H1 (cell line): ENCODE data around the gene RNF220.

Experiments used
- CHD2 ChIP-seq: IDR thresholded peaks from 2 replicates; pipeline ENCODE4 v1.6.1; 2012; ENCODE audit warnings: low read length, improper control_type of control experiment
- CREB1 ChIP-seq: IDR thresholded peaks from 2 replicates; pipeline ENCODE4 v1.6.1; 2012; ENCODE audit warnings: inconsistent platforms
- EZH2 ChIP-seq: fragments of 200-600 bp; sonication (generic); IDR thresholded peaks from 2 replicates; pipeline ENCODE4 v1.7.1; 2012; ENCODE audit warnings: low read depth, mild to moderate bottlenecking, moderate library complexity, low read length, inconsistent platforms; ENCODE audit not compliant: severe bottlenecking
- GTF2F1 ChIP-seq: IDR thresholded peaks from 2 replicates; pipeline ENCODE4 v1.6.1; 2012; ENCODE audit warnings: low read depth, low read length, improper control_type of control experiment, borderline replicate concordance
- POLR2A ChIP-seq, 2 experiments: IDR thresholded peaks; 1 replicate in 1 of 2; 2 replicates in 1 of 2; pipeline ENCODE4 v1.6.1; 2011; ENCODE audit warnings: low read depth in 2 of 2, low read length in 2 of 2, mild to moderate bottlenecking in 2 of 2; ENCODE audit errors: control extremely low read depth in 1 of 2
- POLR2AphosphoS5 ChIP-seq: IDR thresholded peaks from 2 replicates; pipeline ENCODE4 v1.6.1; 2011; ENCODE audit warnings: low read depth, low read length
- TAF1 ChIP-seq: IDR thresholded peaks from 2 replicates; pipeline ENCODE4 v1.6.1; 2011; ENCODE audit warnings: mild to moderate bottlenecking, low read depth, low read length
- YY1 ChIP-seq: IDR thresholded peaks from 2 replicates; pipeline ENCODE4 v1.6.1; 2011; ENCODE audit warnings: low read depth, mild to moderate bottlenecking, low read length
- TF ChIP-seq, protein P1 (sequence below), 3 experiments: IDR thresholded peaks; 1 replicate in 2 of 3; 2 replicates in 1 of 3; pipeline versions ENCODE4 v1.5.1 to v1.6.1; 2011; ENCODE audit warnings: low read length in 3 of 3, mild to moderate bottlenecking in 3 of 3, inconsistent platforms in 2 of 3, low read depth in 1 of 3, moderate library complexity in 1 of 3; ENCODE audit not compliant: insufficient read depth in 1 of 3; ENCODE audit errors: control extremely low read depth in 1 of 3
- TF ChIP-seq, protein P2 (sequence below): IDR thresholded peaks from 2 replicates; pipeline ENCODE4 v1.6.1; 2011; ENCODE audit warnings: low read length, improper control_type of control experiment
- TF ChIP-seq, protein P3 (sequence below): IDR thresholded peaks from 2 replicates; pipeline ENCODE4 v1.6.1; 2012; ENCODE audit warnings: inconsistent platforms
- TF ChIP-seq, protein P4 (sequence below): IDR thresholded peaks from 2 replicates; pipeline ENCODE4 v1.6.1; 2012; ENCODE audit warnings: low read length, inconsistent platforms
- TF ChIP-seq, protein P5 (sequence below): IDR thresholded peaks from 2 replicates; pipeline ENCODE4 v1.6.1; 2011; ENCODE audit warnings: low read depth, mild to moderate bottlenecking, low read length; ENCODE audit not compliant: insufficient read depth

DNA sequence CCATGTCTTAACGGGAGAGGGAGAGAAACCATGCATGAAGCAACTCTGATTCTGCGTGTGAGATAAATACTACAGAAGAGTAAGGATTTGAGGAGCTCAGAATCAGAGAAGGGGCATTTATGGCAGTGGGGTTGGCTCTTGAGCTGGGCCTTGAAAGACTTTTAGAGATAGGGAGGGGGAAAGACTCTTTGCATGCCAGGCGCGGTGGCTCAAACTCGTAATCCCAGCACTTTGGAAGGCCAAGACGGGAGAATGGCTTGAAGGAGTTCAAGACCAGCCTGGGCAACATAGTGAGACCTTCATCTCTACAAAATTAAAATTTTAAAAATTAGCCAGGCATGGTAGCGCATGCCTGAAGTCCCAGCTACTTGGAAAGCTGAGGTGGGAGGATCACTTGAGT, 270.1 kb downstream of the RNF220 start:
- TF ChIP-seq, protein P1, sequence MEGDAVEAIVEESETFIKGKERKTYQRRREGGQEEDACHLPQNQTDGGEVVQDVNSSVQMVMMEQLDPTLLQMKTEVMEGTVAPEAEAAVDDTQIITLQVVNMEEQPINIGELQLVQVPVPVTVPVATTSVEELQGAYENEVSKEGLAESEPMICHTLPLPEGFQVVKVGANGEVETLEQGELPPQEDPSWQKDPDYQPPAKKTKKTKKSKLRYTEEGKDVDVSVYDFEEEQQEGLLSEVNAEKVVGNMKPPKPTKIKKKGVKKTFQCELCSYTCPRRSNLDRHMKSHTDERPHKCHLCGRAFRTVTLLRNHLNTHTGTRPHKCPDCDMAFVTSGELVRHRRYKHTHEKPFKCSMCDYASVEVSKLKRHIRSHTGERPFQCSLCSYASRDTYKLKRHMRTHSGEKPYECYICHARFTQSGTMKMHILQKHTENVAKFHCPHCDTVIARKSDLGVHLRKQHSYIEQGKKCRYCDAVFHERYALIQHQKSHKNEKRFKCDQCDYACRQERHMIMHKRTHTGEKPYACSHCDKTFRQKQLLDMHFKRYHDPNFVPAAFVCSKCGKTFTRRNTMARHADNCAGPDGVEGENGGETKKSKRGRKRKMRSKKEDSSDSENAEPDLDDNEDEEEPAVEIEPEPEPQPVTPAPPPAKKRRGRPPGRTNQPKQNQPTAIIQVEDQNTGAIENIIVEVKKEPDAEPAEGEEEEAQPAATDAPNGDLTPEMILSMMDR (IDR thresholded peaks at IDR 0.05; ENCODE audit: control extremely low read depth in 1 of 3, insufficient read depth in 1 of 3, low read depth in 1 of 3, low read length in 3 of 3): no peak
- no peak for TF ChIP-seq CHD2
- no peak for TF ChIP-seq EZH2
- TF ChIP-seq YY1: no peak
- TF ChIP-seq, protein P2, sequence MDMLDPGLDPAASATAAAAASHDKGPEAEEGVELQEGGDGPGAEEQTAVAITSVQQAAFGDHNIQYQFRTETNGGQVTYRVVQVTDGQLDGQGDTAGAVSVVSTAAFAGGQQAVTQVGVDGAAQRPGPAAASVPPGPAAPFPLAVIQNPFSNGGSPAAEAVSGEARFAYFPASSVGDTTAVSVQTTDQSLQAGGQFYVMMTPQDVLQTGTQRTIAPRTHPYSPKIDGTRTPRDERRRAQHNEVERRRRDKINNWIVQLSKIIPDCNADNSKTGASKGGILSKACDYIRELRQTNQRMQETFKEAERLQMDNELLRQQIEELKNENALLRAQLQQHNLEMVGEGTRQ: no peak
- no peak for TF ChIP-seq POLR2A (IDR thresholded peaks at IDR 0.05; ENCODE audit: control extremely low read depth in 1 of 2, low read depth in 2 of 2, low read length in 2 of 2)
- TF ChIP-seq, protein P3, sequence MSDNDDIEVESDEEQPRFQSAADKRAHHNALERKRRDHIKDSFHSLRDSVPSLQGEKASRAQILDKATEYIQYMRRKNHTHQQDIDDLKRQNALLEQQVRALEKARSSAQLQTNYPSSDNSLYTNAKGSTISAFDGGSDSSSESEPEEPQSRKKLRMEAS: no peak
- TF ChIP-seq TAF1: no peak
- TF ChIP-seq, protein P4, sequence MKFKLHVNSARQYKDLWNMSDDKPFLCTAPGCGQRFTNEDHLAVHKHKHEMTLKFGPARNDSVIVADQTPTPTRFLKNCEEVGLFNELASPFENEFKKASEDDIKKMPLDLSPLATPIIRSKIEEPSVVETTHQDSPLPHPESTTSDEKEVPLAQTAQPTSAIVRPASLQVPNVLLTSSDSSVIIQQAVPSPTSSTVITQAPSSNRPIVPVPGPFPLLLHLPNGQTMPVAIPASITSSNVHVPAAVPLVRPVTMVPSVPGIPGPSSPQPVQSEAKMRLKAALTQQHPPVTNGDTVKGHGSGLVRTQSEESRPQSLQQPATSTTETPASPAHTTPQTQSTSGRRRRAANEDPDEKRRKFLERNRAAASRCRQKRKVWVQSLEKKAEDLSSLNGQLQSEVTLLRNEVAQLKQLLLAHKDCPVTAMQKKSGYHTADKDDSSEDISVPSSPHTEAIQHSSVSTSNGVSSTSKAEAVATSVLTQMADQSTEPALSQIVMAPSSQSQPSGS: no peak
- no peak for TF ChIP-seq GTF2F1
- TF ChIP-seq, protein P5, sequence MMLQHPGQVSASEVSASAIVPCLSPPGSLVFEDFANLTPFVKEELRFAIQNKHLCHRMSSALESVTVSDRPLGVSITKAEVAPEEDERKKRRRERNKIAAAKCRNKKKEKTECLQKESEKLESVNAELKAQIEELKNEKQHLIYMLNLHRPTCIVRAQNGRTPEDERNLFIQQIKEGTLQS: no peak
- no peak for TF ChIP-seq POLR2AphosphoS5
- no peak for TF ChIP-seq CREB1
